Osteoblast (primary cell): ENCODE data around the gene PANK4. TPM values are rescaled to one million over a fixed set of nuclear protein-coding genes. Genes with fewer than 3 reads are reported as not detected.
"Not testable (repeated sequence)": the region's sequence is repeated elsewhere in the genome, so short reads cannot be mapped to it uniquely, and the experiment has no call there.

Experiments
- DNase-seq: peaks from one replicate; pipeline ENCODE4 v3.0.0; 2011; ENCODE audit warnings: low spot score, mixed read lengths; ENCODE audit not compliant: insufficient read length; ENCODE audit errors: missing footprints
- H2AFZ ChIP-seq: 2 replicates; pipeline ENCODE4 v1.6.0; 2011; ENCODE audit warnings: mild to moderate bottlenecking, low read length
- H3K27ac ChIP-seq: 2 replicates; pipeline ENCODE4 v1.5.1; 2011; ENCODE audit warnings: mild to moderate bottlenecking, low read depth, low read length, moderate library complexity
- H3K27me3 ChIP-seq: 2 replicates; pipeline ENCODE4 v1.6.0; 2012; ENCODE audit warnings: mild to moderate bottlenecking, control low read depth, inconsistent platforms, low read length, moderate library complexity; ENCODE audit not compliant: insufficient read depth
- H3K36me3 ChIP-seq: 2 replicates; pipeline ENCODE4 v1.5.1; 2011; ENCODE audit warnings: mild to moderate bottlenecking, low read length, control low read depth, moderate library complexity; ENCODE audit not compliant: insufficient read depth
- H3K4me1 ChIP-seq: 2 replicates; pipeline ENCODE4 v1.5.1; 2011; ENCODE audit warnings: mild to moderate bottlenecking, low read length, control low read depth, moderate library complexity; ENCODE audit not compliant: insufficient read depth
- H3K4me2 ChIP-seq: 2 replicates; pipeline ENCODE4 v1.6.0; 2011; ENCODE audit warnings: mild to moderate bottlenecking, low read length; ENCODE audit not compliant: insufficient read depth
- H3K4me3 ChIP-seq: fragments of 200-600 bp; sonication (generic); 3 replicates; pipeline ENCODE4 v1.5.1; 2012; ENCODE audit warnings: mild to moderate bottlenecking, low read length, inconsistent platforms; ENCODE audit not compliant: insufficient read depth
- H3K79me2 ChIP-seq: 2 replicates; pipeline ENCODE4 v1.6.0; 2012; ENCODE audit warnings: mild to moderate bottlenecking, low read length, control low read depth, inconsistent platforms; ENCODE audit not compliant: insufficient read depth
- H3K9me3 ChIP-seq: 2 replicates; pipeline ENCODE4 v1.5.1; 2011; ENCODE audit warnings: low read depth, low read length, control low read depth
- H4K20me1 ChIP-seq: 2 replicates; pipeline ENCODE4 v1.6.0; 2012; ENCODE audit warnings: mild to moderate bottlenecking, low read length, control low read depth; ENCODE audit not compliant: insufficient read depth
- total RNA-seq: library from RNA; depleted of rRNA; stranded (reverse); fragments of >200 nt; gene quantifications from 2 replicates; pipeline ENCODE4 v1.2.3, GENCODE V29; 2012
- TF ChIP-seq, protein P1 (sequence below): IDR thresholded peaks from 2 replicates; pipeline ENCODE4 v1.5.1; 2011; ENCODE audit warnings: mild to moderate bottlenecking, low read depth, low read length, moderate library complexity; ENCODE audit errors: extremely low read depth

PANK4 gene
- total RNA-seq, 1 donor: 15.2 TPM

DNA sequence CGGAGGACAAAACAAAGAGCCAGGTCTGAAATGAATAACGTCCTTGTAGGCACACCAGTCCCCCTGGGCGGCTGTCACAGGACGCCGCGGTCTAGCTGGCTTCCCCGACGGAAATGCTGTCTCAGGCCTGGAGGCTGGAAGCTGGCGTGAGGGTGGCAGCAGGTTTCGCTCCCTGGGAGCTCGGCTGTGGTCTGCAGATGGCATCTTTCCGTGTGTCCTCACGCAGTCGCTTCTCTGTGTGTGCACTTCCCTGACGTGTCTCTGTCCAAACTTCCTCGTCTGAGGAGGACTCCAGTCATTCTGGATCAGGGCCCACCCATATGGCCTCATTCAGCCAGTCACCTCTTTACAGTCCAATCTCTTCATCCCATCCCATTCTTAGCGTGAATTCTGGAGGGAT is 43.9 kb upstream of the PANK4 start:
- peak; percentile 80 for DNase-seq
- H4K20me1 ChIP-seq: no peaks in the 10 kb centered on the region
- H3K4me3 ChIP-seq: no peak overlapping the region
- H3K36me3 ChIP-seq: no peaks in the 10 kb centered on the region
- H2AFZ ChIP-seq: no peak overlapping the region
- H3K27me3 ChIP-seq: peaks cover 8% of the 10 kb centered on the region
- H3K27ac ChIP-seq: no peak overlapping the region
- H3K4me1 ChIP-seq: no peaks in the 10 kb centered on the region
- H3K9me3 ChIP-seq: peaks cover 3% of the 10 kb centered on the region
- H3K4me2 ChIP-seq: no peak overlapping the region
- TF ChIP-seq, protein P1, sequence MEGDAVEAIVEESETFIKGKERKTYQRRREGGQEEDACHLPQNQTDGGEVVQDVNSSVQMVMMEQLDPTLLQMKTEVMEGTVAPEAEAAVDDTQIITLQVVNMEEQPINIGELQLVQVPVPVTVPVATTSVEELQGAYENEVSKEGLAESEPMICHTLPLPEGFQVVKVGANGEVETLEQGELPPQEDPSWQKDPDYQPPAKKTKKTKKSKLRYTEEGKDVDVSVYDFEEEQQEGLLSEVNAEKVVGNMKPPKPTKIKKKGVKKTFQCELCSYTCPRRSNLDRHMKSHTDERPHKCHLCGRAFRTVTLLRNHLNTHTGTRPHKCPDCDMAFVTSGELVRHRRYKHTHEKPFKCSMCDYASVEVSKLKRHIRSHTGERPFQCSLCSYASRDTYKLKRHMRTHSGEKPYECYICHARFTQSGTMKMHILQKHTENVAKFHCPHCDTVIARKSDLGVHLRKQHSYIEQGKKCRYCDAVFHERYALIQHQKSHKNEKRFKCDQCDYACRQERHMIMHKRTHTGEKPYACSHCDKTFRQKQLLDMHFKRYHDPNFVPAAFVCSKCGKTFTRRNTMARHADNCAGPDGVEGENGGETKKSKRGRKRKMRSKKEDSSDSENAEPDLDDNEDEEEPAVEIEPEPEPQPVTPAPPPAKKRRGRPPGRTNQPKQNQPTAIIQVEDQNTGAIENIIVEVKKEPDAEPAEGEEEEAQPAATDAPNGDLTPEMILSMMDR: no peak
- no peaks in the 10 kb centered on the region for H3K79me2 ChIP-seq

DNA sequence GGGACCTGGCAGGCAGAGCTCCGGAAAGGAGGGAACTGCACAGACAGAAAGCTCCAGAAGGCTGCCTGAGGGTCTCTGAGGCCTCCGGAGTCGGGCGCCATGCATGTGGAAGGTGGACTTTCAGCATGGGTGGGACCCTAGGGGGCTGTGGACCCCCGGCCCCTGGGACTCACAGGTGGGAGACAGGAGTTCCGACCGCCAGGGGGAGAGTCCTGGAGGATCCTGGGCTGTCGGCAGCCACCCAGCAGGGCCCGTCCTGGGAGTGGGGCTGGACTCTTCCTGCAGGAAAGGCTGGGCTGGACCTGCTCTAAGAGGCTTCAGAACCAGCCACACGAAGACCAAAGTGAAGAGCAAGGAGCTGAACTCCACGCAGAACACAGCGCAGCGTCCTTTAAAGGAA is 43.3 kb upstream of the PANK4 start:
- peak; percentile 21 for DNase-seq
- H3K4me2 ChIP-seq, H2AFZ ChIP-seq, H4K20me1 ChIP-seq, H3K36me3 ChIP-seq, H3K4me1 ChIP-seq, H3K9me3 ChIP-seq, H3K79me2 ChIP-seq, H3K4me3 ChIP-seq, H3K27ac ChIP-seq: not testable (repeated sequence)
- peaks cover 11% of the 10 kb centered on the region for H3K27me3 ChIP-seq

DNA sequence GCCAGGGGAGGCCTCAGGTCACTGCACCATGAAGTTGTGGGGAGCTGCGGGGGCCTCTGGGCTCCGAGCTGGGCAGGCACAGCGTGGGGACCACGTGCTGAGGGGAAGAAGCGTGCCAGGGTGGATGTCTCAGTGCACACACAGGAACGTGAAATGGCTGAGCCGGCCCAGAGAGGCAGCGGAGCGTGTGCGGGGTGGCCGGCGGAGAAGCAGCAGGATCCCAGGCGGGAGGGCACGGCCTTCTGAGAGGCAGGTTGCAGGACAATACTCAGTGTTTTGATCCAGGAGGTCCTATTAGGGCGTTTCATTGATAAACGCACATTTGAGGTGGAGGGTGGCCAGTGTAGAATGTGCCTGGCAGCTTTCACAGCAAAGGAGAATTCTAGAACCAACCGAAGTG is 42.7 kb upstream of the PANK4 start:
- H3K79me2 ChIP-seq: no peaks in the 10 kb centered on the region
- H3K27me3 ChIP-seq: peaks cover 11% of the 10 kb centered on the region
- peaks cover 3% of the 10 kb centered on the region for H4K20me1 ChIP-seq
- DNase-seq: peak; percentile 30
- no peak overlapping the region for H3K4me3 ChIP-seq
- TF ChIP-seq, protein P1: no peak
- no peaks in the 10 kb centered on the region for H3K4me1 ChIP-seq
- H2AFZ ChIP-seq: no peak overlapping the region
- no peak overlapping the region for H3K4me2 ChIP-seq
- no peak overlapping the region for H3K27ac ChIP-seq
- H3K36me3 ChIP-seq: no peaks in the 10 kb centered on the region
- H3K9me3 ChIP-seq: peaks cover 3% of the 10 kb centered on the region

DNA sequence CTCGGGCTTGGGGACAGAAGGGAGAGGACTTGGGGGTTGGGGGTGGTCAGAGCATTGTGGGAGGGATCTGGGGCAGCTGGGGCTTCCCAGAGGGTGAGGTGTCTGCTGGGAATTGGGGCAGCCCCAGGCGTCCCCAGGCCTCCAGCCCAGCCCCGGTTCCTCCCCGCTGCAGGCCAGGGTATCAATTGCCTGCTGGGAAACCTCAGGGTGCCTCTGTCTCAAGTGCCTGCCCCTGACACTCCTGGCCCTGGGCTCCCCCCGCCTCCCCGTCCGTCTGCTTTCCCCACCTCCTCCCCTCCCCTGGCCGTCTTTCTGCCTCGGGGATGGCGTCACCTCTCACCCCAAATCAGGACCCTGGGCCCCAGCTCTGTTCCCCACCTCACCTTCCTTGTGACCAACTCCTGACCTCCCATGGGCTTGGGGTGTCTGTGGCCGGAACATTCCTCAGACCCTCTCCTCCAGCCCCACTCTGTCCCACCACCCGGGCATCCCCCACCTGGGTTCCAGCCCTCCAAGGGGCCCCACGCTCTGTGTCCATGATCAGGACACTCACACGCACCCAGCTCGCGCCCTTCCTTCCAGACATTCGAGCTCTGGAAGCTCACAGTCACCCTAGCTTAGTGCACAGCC is 41.9 kb upstream of the PANK4 start:
- not testable (repeated sequence) for H2AFZ ChIP-seq, H3K79me2 ChIP-seq, H3K9me3 ChIP-seq, H3K36me3 ChIP-seq, H3K4me1 ChIP-seq, H3K4me2 ChIP-seq, H4K20me1 ChIP-seq, DNase-seq, H3K4me3 ChIP-seq, H3K27ac ChIP-seq
- peaks cover 11% of the 10 kb centered on the region for H3K27me3 ChIP-seq

DNA sequence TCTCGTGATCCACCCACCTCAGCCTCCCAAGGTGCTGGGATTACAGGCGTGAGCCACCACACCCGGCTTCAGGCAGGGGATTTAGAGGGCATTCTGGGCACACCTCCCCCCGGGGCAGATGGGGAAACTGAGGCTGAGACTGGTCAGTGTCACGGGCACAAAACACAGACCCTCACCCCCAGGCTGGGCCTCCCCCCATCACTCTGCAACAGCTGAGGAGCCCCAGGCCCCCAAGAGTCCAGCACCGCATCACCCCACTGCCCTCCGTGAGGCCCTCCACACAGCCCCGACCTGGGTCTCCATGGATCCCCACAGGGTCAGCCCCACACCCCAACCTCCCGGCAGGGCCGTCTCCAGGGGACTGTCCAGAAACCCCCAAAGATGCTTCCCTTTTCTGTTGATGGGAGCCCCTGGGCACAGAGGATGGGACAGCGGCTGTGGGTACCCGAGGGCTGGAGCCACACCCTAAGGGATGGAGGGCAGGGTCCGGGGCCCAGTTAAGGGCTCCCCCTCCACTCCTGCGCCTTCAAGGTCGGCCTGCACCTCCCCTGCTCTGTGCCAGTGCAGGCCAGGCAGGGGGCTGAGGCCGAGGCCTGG is 40.8 kb upstream of the PANK4 start:
- Histone ChIP-seq H3K36me3 (no peaks in the 10 kb centered on the region), H2AFZ (no peak overlapping the region), H3K4me2 (no peak overlapping the region), H3K4me1 (no peaks in the 10 kb centered on the region), H3K27ac (no peak overlapping the region), H3K4me3 (no peak overlapping the region), H4K20me1 (peaks cover 3% of the 10 kb centered on the region), H3K27me3 (peaks cover 8% of the 10 kb centered on the region), H3K9me3 (no peaks in the 10 kb centered on the region), H3K79me2 (no peaks in the 10 kb centered on the region)
- DNase-seq: peak; percentile 46
- TF ChIP-seq, protein P1: no peak
